ENCODE results near the gene VSIG10L.

The VSIG10L gene

DNA sequence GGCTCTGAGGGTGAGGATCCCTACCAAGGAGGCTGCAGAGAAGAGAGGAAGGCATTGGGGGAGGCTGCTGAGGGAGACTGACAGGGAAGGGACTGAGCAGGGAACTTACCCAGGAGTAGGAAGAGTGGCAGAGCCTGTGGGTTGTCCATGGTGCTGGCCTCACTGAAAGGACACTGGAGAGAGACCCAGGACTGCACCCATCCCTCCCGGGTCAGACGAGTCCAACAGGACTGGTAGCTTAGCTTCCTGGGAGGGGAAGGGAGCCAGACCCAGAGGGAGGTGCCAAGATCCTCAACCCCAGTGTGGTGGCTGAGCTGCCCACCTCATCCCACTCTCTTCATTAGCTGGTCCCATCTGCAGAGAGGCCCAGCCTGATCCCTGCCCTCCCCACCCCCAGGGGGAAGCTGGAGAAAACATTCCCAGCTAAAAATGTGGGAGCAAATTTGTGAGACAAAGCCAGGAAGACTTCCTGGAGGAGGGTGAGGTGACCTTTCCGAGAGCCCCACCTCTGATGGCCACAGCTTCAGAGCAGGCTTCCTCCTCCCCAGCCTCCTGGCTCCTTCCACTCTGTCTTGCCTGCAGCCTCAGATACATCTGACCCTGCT, at the start of gene VSIG10L:
VSIG10L (minus strand) TSS at position 164 of the 605 bp plus-strand sequence; CDS start at position 149, 15 bp downstream.
- no peak for FAIRE-seq

DNA sequence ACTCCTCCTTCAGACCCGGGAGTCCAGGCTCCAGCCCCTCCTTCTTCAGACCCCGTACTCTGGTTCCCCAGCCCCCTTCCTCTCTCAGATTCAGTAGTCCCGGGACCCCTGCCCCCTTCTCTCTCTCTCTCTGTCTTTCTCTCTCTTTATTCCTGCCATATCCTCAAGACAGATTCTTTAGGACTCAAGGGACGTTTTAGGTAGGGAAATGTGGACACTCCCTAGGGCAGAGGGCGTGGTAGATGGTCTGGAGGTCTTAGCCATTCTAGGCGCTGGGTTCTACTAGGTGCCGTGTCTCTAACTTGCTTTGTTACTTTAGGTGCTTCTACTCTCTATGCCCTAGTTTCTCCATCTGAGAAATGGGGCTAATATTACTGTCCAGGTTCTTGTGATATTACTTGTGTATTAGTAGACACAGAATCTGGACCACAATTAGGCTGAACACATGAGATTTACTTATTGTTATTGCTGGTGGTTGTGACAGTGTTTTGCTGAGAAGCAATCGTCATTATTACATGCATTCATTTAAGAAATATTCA, 49.2 kb upstream of the VSIG10L start:
- no peak for FAIRE-seq

GRCh38 chr19:51389143-51389542, 47.2 kb upstream of the VSIG10L start:
- no peak for FAIRE-seq

DNA sequence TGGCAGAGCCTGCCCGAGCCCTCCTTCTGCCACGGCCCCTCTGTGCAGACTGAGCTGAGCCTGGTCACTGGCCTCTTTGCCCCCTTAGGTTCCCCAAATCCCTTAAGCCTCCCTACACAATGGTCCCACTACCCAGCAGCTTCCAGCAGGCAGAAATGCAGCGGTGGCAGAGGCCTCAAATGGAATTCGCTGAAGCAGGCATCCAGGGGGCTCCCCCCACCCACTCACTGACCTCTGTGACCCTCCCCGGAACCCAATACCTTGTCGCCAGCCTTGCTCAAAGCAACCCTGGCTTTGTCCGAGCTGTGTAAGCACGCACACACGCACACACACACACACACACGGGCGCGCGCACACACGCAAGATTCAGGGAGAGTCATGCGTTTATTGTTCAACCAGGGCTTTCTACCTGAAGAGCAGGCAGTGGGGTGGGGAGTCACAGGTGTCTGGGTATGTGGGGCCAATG, 46.0 kb upstream of the VSIG10L start, which contains the start of gene LIM2:
LIM2 (minus strand) TSS at position 51 of the 466 bp plus-strand sequence. CDS start 531 bp downstream, outside the sequence.
- no peak for FAIRE-seq

DNA sequence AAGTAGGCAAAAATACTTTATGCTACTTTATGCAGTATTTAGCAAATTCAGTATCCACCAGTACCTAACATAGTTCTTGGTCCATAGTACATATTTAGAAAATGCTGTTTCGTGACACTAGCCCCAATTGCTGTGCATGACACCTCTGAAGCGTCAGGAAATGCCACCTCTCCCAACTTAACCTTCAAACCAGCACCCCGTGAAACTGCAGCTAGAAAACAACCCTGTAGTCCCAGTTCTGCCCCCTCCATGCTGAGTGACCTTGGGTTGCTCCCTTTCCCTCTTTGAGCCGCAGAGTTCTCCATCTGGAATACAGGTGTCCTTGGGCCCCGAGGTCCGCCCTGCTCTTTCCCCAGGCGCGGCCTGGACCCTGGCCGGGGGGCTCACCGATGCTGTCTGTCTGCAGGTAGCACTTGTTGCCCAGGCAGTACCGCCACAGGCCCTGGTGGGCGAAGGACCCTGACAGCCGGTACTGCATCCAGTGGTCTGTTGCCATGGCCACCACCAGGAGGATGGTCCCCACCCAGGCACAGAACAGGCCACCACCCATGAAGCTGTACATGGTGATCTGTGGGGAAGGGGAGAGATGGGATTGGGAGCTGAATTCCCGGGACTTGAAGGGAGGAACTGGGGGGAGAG, 45.1 kb upstream of the VSIG10L start:
- no peak for FAIRE-seq

- no peak for FAIRE-seq
Measured at GRCh38 chr19:51382004-51382403, 40.1 kb upstream of the VSIG10L start.

GRCh38 chr19:51380379-51380778, 38.4 kb upstream of the VSIG10L start:
- no peak for FAIRE-seq

- FAIRE-seq = no peak
Measured at GRCh38 chr19:51377422-51377821, 35.5 kb upstream of the VSIG10L start.

GRCh38 chr19:51375504-51376221, 33.7 kb upstream of the VSIG10L start:
- FAIRE-seq = no peak

DNA sequence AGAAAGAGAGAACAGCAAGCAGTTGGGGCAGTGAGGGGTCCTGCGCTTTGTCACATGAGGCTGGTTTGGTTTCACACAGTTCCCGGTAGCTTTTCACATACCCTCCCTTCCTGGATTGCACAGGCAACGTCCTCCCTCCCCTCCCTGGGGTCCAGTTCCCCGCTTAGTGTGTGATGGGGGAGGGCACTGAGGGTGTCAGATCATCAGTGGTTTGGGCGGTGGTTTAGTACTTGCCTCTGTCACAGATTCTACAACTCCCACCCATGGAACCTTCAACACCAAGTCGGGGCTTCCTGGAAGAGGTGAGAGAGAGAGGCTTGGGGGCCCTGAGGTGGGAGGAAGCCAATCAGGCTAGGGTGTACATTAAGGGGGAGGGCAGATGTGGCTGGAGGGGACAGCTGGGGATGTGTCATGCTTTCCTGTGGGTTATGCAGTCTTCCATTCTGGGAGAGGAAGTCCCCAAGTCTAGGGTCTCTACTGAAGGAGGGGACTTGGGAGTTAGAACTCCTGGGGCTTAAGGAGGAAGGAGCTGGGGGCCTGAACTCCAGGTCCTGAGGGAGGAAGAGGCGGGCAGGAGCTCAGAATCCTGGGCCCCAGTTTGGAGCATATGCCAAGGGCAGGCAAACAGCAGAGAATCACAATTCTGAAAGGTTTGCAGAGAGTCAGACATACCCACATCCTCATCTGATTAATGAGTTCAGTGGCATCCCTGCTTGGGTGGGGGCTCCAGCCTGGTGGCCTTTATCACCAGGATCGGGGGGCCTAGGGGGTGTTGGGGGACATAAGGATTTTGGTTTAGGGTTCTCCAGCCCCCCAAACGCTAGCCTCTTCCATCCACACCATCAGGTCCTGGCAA, 30.9 kb upstream of the VSIG10L start, which contains the start of gene NKG7:
NKG7 (minus strand) TSS at position 6 of the 856 bp plus-strand sequence. CDS start 119 bp downstream, outside the sequence.
- FAIRE-seq = no peak

DNA sequence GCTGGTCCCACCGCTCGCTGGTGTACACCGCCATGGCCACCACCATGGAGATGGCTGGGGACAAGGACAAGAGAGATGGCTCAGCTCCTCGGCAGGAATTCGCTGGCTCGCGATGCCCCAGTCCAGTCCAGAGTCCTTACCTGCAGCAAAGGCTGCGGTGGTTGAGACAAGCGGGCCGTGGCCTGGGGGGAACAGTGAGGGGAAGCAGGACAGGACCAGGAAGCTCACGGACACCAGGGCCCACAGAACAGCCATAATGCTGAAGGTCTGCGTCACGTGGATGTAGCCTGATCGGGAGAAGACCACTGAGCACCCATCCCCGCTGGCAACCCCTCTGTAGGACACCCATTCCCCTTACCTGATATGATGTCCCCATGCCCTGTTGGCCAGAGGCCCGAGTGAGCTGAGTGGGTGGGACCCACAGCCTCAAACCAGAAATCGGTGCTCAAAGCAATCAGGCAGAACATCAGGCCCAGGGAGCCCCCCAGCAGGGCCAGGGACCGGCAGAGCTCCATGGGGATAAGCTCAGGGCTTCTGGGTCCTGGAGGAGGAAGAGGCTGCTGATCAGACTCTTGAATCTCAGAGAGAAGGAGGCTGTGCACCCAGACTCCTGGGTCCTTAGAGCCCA, 30.2 kb upstream of the VSIG10L start:
- no peak for FAIRE-seq

GRCh38 chr19:51371186-51371690, 29.3 kb upstream of the VSIG10L start:
- FAIRE-seq = no peak

DNA sequence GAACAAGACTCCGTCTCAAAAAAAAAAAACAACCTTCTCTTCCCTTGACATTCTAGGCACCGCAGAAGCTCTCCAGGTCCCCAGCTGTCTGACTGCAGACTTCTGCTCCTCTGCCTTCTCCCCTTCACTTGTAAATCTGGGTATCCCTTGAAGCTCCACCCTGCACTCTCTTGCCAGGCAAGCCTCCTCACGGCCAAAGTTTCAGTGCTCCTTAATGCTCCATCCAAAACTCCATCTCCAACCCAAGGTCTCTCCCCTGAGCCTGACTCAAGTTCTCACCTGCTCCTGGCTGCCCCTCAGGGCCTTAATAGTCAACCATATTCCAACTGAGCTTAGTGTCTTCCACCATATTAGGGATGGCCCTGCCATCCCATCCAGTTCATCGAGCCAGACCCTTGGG, 28.3 kb upstream of the VSIG10L start:
- FAIRE-seq = no peak

GRCh38 chr19:51368366-51369282, 26.7 kb upstream of the VSIG10L start, which contains the start of gene CLDND2:
Gene CLDND2, minus strand, starts transcription at chr19:51369003. Its CDS starts 426 bp downstream, at chr19:51368577.
- no peak for FAIRE-seq

- peak; percentile 99 for FAIRE-seq
Measured at GRCh38 chr19:51367565-51368365, 25.8 kb upstream of the VSIG10L start.

GRCh38 chr19:51367255-51367564, 25.3 kb upstream of the VSIG10L start:
- no peak for FAIRE-seq

- FAIRE-seq = peak; percentile 82
Measured at GRCh38 chr19:51366389-51367254, 24.7 kb upstream of the VSIG10L start.

DNA sequence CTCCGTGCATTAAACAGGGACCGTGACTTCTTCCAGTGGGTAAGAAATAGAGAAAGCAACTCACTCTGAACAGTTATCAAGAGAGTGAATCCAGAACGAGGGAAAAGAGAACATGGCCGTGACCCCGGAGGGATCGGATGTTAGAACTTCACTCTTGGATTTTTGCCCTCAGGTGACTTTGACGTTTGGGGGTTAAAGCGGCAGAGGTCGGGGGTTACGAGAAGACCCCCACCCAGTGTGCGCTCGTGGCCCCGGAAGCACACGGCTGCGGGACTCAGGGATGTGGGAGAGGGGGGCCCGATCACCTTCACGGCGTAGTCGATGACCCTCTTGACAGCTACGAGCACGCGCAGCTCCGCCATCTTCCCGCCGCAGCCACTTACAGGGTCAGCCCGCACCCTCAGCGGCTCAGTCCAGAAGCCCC, 24.0 kb upstream of the VSIG10L start, which contains the start of gene ETFB:
ETFB (minus strand) TSS at position 424 of the 424 bp plus-strand sequence; CDS start at position 362, 62 bp downstream.
- FAIRE-seq = no peak

Measured in A204.1 (cell line).